Stimulated activated CD4-positive, alpha-beta T cell treated with anti-CD3 and anti-CD28 coated beads, Interleukin-1b, Interleukin-23, amount 100 ng/mL, for 48 hours (primary cell): Measurements from ENCODE around the gene KATNBL1.

Experiments
- DNase-seq: peaks from one replicate; pipeline ENCODE4 v3.0.0-alpha.2; 2020

KATNBL1 gene, protein sequence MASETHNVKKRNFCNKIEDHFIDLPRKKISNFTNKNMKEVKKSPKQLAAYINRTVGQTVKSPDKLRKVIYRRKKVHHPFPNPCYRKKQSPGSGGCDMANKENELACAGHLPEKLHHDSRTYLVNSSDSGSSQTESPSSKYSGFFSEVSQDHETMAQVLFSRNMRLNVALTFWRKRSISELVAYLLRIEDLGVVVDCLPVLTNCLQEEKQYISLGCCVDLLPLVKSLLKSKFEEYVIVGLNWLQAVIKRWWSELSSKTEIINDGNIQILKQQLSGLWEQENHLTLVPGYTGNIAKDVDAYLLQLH

DNA sequence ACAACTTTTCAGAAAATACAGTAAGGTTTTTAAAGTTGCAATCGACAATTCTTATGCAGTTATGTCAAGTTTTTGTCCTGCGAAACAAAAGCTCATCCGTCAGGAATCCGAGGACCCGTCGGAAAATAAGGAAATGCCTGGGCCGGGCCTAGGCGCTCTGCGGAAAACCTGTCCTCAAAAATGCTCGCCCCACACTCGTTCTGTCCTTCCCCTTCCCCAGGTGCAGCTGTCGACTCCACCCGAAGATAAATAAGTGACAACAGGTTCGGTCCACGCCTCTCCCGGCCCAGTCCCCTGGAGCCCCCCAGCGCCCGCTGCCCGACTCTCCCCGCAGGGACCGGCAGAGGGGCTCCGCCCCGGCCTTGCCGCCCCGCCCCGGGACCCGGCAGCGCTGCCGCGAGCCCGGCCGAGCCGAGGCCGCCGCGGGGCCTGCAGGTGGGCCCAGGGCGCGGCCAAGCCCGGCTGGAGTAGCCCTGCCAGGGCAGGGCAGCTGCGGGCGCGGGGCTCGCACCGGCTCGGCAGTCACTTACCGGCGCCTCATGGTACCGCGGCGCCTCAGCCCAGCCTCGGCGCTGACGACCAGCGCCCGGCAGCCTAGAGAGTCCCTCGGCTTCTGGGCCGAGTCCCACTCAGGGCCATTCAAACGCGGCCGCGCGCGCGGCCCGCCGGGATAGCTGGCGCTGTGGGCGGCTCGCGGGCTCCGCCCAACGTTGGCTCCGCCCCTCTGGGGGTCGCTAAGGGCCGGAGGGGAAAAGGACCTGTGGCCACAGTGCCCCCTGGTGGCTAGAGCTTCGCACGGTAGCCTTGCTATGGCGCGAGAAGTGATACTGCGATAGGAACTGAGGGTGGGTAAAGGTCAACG is at the start of gene KATNBL1:
KATNBL1 (minus strand) TSS at position 676 of the 862 bp plus-strand sequence. CDS start 46,420 bp downstream, outside the sequence.
- DNase-seq, result peak; percentile 96

DNA sequence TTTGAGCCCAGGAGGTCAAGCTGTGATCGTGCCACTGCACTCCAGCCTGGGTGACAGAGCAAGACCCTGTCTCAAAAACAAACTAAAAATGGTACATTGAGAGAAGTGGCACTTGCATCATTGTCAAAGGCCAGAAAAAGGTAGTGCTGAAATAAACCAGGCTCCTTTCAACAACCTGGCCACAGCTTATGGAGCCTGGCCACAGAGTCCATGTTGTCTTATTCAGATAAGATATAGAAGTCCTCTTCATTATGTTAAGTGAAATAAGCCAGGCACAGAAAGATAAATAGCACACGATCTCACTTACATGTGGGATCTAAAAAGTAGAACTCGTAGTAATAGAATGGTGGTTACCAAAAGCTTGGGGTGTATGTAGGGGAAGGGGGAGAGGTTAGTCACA is 49.7 kb upstream of the KATNBL1 start:
- no peak for DNase-seq

DNA sequence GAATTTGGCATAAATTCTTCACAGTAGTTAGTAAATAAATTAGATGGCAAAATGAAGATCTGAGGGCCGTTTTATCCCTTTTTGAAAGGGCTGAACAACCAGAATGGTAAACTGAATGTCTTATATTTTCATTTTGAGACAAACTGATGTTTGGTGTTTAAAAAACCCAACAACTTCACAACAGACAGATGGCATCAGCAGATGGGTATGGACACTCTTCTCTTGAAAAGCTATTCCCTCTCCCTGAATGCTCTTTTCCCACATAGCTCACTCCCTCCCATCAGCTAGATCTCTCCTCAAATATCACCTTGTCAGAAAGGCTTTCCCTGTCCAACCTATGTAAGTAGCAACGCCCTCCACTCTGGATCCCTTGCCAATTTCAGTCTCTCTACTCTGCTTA is 48.3 kb upstream of the KATNBL1 start:
- no peak for DNase-seq

DNA sequence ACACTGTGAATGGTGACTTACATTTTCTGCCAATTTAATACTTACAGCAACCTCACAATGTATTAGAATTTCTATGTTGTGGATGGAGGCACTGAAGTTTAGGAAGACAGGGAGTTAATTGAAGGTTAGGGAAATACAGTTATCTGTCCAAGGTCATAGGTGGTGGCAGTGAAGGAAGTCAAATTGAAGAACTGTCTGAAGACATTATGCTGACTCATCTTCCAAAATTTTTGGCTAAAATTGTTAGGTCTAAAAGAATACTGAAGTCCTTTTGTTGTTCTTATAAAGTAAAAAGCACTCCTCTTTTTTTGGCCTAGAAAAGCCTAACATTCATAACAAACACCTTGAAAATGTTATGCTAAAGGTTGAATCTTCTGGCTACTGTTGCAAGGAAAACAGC is 42.6 kb upstream of the KATNBL1 start:
- DNase-seq, result no peak

DNA sequence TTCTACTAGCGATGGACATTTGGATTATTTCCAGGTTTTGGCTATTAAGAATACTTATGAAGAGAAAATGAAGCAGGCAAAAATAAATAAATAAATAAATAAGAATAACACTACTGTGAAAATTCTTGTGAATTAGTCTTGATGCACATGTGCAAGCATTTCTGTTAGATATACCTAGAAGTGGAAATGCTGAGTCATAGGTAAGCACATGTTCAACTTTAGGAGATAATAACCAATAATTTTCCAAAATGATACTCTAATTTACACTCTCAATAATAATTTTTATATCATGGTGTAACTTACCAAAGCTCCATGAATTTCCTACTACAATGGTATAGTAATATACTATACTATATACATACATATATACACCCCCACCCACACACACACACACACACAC is 38.3 kb upstream of the KATNBL1 start:
- DNase-seq, result no peak

DNA sequence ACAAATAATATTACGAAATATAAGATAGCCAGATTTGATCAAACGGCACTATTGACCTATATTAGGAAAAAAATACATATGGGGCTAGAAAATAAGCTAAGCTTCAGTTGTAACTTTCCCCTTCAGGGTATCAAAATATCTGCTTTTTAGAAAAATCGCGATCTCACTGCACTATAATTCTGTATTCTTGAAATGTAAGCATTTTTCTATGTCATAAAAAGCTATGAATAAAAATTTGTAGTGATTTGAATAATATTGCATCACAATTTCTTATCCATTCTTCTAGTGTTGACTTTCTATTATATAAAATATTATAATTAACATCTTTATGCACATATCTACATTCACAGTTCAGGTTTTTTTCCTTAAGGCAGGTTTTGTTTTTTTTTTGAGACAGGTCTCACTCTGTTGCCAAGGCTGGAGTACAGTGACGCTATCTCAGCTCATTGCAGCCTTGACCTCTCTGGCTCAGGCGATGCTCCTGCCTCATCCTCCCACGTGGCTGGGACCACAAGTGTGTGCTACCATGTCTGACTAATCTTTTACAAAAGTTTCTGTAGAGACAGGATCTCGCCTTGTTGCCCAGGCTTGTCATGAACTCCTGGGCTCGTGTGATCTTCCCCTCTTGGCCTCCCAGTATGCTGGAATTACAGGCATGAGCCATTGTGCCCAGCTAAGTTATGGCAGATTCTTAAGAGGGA is 36.5 kb upstream of the KATNBL1 start:
- DNase-seq, result no peak

DNA sequence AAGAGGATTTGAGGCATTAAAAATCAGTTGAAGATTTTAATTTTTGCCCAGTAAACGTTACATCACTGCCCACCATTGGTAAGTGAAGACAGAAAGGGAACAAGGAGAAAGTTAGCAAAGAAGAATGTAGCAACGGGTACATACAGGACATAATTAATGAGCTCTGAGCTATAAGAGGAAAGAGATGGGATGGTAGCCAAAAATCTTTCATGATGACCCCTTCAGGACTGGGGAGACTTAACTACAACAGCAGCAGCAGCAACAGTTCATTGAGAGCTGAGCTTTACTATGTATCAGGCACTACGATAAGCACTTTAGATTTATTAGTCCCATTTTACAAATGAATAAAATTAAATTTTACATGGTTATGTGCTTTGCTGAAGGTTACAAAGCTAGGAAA is 33.3 kb upstream of the KATNBL1 start:
- DNase-seq, result no peak

DNA sequence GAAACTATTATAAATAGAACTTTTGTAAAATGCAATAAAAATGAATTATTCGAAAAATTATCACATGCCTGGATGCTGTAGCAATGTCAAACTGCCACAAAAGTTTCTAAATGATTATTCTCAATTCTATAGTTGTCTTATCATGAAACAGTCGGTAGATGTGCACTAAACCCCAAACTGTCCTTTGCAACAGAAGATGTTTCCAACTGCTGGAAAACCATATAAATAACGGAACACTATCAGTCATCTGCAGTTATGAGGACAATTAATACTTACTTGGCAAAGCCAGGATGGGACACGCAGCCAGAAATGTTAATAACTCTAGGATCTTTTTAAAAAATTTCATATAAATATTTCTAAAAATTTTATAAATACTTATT is 32.4 kb upstream of the KATNBL1 start:
- no peak for DNase-seq

DNA sequence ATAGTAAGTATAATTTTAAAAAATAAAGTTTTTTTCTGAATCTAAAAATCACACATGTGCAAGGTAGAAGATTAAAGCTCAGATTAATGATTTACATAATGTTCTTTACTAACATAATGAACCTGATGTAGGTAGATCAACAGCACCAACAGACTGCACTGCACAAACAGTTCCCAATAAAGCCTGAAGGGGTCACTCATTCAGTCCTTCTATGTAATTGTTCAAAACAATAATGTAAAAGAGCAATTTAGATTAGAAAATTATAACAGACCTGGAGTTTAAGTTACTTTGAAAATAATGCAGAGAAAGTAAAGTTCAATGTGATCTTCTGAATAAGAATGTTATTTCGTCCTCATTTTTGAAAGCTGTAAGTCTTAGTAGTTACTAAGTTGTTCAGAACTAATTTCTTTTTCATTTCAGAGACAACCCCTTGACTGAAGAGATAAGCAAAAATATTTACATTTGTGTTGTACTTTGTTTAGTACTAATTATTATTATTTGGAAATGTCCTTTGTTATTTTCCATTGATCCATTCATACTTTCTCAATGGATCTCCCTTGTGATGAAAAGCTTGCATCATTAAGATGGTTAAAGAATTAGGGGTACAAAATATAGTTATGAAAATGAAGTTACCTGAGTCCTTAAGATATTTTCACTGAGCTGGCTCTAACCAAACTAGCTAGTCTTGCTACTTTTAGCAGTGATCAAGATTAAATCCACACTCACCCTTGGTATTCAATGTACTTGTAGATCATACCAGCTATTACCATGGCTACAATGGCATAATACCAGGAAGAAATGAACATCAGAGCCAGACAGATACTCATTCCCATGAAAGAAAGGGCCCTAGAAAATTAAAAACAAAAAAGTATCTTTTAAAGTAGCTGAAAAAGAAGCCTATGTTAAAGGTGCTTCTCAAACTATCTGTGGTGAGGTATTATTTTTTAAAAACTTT is 31.8 kb upstream of the KATNBL1 start:
- DNase-seq, result no peak

DNA sequence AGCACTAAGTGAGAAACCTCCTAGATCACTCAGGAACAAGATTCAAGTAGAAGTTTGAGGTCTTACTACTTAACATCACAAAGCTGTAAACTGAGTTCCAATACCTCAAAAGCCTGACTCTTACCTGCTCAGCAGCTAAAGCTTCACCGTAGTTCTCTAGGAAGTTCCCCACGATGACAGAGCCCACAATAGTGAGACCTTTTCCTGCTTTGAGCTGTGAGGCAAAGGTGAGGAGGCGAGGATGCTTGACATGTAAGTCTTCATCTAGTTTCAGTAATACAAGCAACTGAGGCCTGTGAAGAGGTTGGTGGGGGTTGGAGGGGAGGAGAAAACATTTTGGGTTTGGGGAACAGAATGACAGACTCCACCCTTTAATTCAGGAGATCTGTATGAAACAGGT is 30.6 kb upstream of the KATNBL1 start:
- peak; percentile 25 for DNase-seq

DNA sequence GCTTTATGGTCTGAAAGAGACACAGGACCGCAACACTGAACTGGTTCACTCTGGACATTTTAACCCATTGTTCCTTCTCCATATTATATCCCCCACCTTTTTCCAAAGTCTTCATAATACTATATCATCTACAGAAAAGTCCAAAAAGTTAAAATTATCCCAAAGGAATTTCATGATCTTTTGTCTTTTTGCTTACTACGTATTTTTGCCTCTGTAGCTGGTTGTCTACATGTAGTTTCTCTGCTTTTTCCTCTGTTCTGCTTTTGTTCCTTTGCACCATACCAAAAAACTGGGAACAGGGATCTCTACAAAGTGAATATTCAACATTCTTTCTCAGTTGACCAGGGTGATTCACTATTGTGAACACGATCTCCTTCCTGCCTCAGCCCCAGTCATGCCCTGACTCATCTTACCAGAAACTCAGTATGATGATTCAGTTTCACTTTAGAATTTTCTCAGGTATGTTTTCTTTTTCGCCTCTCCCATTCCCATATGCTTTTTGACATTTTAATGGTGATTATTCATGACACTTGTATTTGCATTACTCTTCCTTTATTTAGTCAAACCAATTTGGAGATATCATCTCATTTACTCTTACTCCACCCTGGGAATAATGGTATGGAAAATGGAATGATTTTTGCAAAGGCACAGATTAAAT is 29.4 kb upstream of the KATNBL1 start:
- peak; percentile 53 for DNase-seq

DNA sequence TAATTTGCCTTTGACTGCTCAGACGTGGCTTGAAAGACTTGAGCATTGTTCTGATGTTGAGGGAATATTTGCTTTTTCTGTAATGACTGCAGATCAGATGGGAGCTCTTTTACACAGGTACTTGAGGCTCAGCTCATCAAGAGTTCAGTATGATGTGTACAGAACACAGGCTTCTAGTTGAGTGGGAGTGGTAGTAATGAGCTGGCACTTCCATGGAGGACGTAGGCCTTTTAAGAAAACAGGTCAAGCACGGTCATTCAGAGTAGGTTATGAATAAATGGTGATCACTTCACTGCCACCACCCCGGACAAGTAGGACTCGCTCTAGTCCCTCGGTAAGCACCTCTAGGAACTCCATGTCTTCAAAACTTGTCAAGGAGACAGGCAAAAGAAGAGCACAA is 23.7 kb upstream of the KATNBL1 start:
- no peak for DNase-seq

DNA sequence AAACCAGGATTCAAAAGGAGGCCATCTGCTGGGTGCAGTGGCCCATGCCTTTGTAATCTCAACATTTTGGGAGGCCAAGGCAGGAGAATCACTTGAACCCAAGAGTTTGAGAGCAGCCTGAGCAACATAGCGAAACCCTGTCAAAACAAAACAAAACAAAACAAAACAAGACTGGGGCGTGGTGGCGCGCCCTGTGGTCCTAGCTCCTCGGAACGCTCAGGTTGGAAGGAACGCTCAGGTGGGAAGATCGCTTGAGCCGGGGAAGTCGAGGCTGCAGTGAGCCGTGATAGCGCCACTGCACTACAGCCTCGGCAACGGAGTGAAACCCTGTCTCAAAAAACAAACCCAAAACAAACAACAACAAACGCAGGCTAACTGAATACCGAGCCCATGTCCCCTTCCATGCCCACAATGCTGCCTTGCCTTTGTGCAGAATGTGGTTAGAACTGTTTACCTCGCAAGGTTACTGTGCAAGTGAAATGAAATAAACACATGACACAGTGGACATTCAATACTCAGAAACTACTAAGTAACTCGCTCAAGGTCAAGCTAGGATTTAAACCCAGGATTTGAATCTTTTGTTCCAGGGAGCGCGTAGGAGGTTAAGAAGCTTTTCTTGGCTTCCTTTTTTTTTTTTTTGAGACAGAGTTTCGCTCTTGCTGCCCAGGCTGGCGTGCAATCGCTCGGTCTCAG is 14.2 kb upstream of the KATNBL1 start:
- DNase-seq, result no peak

DNA sequence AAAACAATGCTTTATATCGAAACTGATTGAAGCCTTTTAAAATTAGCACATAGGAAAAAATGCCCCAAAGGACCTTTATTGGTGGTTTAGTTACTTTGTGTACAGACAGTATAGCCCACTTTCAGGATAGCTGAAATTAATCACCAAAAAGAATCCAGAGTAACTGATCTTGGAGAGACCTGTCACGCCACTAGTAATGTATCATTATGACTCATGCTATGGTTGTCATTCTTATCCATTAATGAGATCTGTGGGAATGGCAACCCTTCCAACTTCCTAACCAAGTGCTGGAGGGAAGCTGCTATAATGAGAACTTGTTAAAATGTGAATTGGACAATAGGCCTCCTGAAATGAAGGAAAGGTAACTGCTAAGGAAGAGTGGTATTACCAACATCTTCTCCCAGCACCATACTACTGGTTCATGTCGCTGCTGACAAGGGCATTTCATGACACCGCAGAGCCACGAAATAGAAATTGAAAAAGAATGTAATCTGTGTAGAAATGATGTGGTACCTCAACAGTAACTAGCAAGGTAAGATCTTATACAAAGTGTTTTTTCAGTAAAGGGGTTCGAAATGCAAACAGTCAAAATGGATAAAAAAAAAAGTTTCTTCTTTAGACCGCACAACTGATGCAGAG is 7.8 kb upstream of the KATNBL1 start:
- no peak for DNase-seq

DNA sequence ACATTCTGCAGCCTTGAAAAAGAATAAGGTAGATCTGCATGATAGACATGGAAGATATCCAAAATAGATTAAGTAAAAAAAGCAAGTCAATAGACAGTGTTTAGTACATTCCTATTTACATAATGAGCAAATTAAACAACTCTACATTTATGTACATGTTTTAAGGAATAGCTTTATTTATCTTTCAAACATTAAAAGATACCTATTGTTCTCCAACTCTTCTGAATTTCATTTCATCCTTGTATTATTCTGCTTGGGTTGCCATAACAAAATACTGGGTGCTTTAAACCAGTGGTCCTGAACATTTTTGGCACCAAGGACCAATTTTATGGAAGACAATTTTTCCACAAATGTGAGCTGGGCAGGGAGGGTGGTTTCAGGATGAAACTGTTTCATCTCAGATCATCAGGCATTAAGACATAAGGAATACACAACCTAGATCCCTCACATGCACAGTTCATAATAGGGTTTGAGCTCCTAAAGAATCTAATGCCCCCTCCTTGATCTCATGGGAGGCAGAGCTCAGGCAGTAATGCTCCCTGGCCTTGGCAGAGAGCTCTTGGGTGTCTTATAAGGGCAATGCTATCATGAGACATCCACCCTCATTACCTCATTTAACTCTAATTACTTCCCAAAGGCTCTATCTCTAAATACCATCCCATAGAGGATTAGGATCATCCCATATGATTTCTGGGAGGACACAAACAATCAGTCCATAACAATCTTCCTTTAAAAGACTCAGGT is 6.8 kb upstream of the KATNBL1 start:
- DNase-seq, result no peak

DNA sequence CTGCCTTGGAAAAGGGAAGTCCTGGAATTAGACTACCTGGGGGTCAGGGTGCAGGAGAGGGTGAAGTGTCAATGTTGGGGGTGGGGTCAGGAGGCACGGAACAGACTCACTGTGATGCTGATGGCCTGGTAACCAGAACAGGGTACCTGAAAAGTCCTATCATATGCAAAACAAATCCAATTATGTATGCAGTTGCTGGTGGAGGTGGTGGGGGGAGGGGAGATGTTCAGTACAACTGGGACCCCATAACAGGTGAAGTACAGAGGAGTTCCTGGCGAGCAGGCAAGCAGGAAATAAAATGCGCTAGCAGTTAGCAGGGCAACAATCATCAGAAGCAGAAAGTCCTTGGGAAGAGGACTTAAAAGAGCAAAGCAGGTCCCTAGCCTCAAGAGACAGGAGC is 4.2 kb upstream of the KATNBL1 start:
- DNase-seq, result no peak

DNA sequence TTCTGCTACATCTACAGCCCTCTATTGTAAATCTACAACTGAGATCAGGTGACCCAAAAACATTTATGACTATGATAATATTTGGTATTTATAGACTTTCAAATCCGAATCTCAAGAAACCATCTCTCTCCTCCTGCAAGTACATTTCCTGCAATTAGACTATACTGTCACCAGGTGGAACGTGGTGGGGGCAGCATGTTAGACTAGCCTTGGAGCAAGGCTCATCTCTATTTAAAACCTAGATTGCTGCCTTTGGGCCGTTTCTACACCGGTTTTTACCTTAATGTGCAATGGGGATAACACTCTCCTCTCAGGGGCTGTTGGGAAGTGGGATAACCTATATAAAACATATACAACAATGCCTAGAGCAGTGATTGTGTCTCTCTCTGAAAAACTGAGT is 3.8 kb upstream of the KATNBL1 start:
- no peak for DNase-seq

DNA sequence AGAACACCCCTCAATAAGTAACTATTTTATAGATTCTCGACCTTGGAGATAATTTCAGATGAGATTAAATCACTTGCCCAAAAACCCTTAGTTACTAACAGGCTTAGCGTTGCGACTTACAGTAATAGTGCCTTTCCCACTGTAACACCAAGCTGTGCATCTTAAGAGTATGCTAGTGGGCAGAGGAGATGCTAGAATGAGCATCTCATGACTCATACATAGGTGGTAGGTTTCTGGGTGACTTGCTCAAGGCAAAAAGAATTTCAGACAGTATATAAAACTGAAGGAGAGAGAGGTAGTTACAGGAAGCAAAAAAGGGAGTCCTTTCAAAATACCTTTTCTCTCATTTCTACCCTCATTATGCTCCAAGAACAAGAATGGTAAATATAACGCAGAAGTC is 3.9 kb downstream of the KATNBL1 start:
- DNase-seq, result no peak

DNA sequence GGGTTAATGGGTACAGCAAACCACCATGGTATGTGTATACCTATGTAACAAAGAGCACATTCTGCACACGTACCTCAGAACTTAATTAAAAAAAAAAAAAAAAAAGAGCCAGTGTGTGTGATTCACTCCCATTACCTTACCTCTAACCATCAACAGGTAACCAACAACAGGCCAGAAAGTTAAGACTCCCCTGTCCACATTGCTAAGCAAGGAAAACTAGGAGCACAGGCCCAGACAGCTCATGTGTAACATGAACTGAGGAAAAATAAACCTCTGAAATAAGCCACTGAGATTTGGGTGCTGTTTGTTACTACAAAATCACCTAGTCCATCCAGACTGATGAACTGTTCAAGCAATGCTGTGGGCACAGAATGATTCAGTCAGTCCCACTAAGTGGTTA is 6.0 kb downstream of the KATNBL1 start:
- no peak for DNase-seq

DNA sequence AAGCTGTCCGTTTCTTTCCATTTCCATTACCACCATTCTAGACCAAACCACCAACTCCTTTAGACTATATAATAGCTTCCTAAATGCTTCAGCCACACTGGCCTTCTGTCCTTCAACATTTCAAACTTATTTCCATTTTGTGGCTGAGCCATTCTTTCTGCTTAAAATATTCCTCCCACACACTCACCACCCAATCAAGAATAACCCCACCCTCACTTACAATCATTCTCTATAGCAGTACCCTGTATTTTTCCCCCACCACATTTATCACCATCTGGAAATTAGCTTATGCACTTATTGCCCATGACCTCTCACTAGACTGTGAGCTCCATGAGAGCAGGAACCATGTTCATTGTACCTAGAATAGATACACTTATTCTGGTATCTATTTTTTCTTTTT is 6.6 kb downstream of the KATNBL1 start:
- DNase-seq, result no peak
